T follicular helper cell (primary cell): ENCODE results near the gene GIMAP8.
"Not testable (repeated sequence)": the region's sequence is repeated elsewhere in the genome, so short reads cannot be mapped to it uniquely, and the experiment has no call there.

Experiments
- DNase-seq: peaks from one replicate; pipeline ENCODE4 v3.0.0-alpha.2; 2020; ENCODE audit warnings: low read depth

GIMAP8 gene

GRCh38 chr7:150464962-150465361, 14.5 kb downstream of the GIMAP8 start:
- DNase-seq = no peak

- DNase-seq = no peak
Observed at GRCh38 chr7:150465414-150465813, 15.0 kb downstream of the GIMAP8 start.

- DNase-seq = no peak
Observed at GRCh38 chr7:150466477-150466876, 16.0 kb downstream of the GIMAP8 start.

GRCh38 chr7:150468241-150468640, 17.8 kb downstream of the GIMAP8 start:
- no peak for DNase-seq

GRCh38 chr7:150471886-150472285, 21.5 kb downstream of the GIMAP8 start:
- no peak for DNase-seq

GRCh38 chr7:150473902-150474301, 23.5 kb downstream of the GIMAP8 start:
- DNase-seq = no peak

- DNase-seq = no peak
Observed at GRCh38 chr7:150476285-150476684, 25.9 kb downstream of the GIMAP8 start.

- no peak for DNase-seq
Observed at GRCh38 chr7:150476819-150477631, 26.6 kb downstream of the GIMAP8 start.

- DNase-seq = peak; percentile 37
Observed at GRCh38 chr7:150479023-150479716, 28.7 kb downstream of the GIMAP8 start.

- peak; percentile 33 for DNase-seq
Observed at GRCh38 chr7:150481186-150481920, 30.9 kb downstream of the GIMAP8 start.

GRCh38 chr7:150481922-150482321, 31.5 kb downstream of the GIMAP8 start:
- no peak for DNase-seq

GRCh38 chr7:150483514-150483913, 33.1 kb downstream of the GIMAP8 start:
- not testable (repeated sequence) for DNase-seq

GRCh38 chr7:150484071-150484470, 33.6 kb downstream of the GIMAP8 start:
- DNase-seq = not testable (repeated sequence)

GRCh38 chr7:150487625-150488024, 37.2 kb downstream of the GIMAP8 start:
- DNase-seq = no peak

GRCh38 chr7:150489782-150490181, 39.4 kb downstream of the GIMAP8 start:
- DNase-seq = no peak

GRCh38 chr7:150493442-150493841, 43.0 kb downstream of the GIMAP8 start:
- not testable (repeated sequence) for DNase-seq

- DNase-seq = no peak
Observed at GRCh38 chr7:150502519-150502918, 52.1 kb downstream of the GIMAP8 start.

GRCh38 chr7:150503155-150503554, 52.7 kb downstream of the GIMAP8 start:
- DNase-seq = no peak

- DNase-seq = no peak
Observed at GRCh38 chr7:150503581-150503980, 53.2 kb downstream of the GIMAP8 start.

GRCh38 chr7:150507947-150508602, 57.6 kb downstream of the GIMAP8 start:
- DNase-seq = no peak

GRCh38 chr7:150511048-150511447, 60.6 kb downstream of the GIMAP8 start:
- DNase-seq = no peak

- no peak for DNase-seq
Observed at GRCh38 chr7:150513758-150514157, 63.3 kb downstream of the GIMAP8 start.
